Mucosa of gallbladder (tissue), 1 donor: ENCODE data around the gene KDM4B. TPM values are rescaled to one million over a fixed set of nuclear protein-coding genes. Genes with fewer than 3 reads are reported as not detected.
A peak's percentile ranks its signal among the peaks of the same experiment; 100 is the strongest.

Experiments
- DNase-seq: peaks from one replicate; pipeline ENCODE4 v3.0.0-alpha.2; 2020; ENCODE audit warnings: low spot score
- total RNA-seq: library from RNA; stranded (reverse); gene quantifications from one replicate; pipeline ENCODE4 v1.2.1, GENCODE V29; 2021
- donor health status: DM: no; HTN: no; CAD: no.

KDM4B gene
- total RNA-seq, 1 donor from 2014 or later = 49.3 TPM

DNA sequence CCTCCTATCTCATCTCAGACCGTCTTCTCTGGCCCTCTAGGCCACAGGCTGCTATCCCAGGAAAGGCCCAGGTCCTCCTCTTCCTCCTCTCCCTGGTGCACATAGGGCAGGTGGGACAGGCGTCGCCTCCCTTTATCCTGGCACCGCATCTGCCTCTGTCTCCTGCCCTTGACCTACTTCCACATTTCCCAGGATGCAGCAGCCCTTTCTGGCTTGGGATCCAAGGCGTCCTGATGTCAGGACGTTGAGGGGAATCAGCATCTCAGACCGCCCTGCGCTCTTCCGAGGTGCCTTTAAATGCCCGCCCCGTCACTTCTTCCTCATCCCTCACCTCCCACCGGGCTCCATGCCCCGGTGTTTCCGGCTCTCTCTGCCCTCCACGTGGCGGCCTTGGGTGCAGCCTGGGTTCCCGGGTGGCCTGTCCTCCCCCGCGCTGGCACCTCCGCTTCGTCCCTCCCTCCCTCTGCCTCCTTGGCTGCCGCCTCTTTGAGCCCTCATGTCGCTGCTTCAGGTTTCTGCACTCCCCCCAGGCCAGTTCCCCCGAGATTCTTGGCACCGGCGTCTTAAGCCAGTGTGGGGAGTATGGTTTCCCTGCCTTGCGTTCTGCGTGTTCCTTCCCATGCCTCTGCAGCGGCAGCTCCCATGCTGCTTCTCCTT, 66.3 kb downstream of the KDM4B start:
- no peak for DNase-seq

- DNase-seq = no peak
Observed at GRCh38 chr19:5035793-5036697, 67.1 kb downstream of the KDM4B start.

GRCh38 chr19:5036698-5037563, 68.0 kb downstream of the KDM4B start:
- DNase-seq = no peak

DNA sequence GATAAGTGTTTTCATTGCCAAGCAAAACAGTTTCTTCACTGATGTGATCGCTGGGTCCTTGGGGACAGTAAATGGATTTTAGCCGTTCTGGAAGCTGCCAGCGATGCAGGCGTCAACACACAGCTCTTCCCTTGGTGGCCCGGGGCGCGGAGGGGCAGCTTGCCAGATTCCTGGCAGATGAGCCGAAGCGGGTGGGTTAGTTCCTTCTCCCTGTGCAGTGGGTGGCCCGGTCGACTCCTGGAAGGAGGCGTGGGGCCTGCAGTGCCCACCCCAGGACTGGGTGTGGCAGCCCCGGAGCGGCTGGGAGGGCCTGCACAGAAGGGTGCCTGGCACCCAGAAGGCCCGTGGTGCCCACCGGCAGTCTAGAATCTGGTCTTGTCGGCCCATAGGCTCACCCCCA, 69.0 kb downstream of the KDM4B start:
- no peak for DNase-seq

DNA sequence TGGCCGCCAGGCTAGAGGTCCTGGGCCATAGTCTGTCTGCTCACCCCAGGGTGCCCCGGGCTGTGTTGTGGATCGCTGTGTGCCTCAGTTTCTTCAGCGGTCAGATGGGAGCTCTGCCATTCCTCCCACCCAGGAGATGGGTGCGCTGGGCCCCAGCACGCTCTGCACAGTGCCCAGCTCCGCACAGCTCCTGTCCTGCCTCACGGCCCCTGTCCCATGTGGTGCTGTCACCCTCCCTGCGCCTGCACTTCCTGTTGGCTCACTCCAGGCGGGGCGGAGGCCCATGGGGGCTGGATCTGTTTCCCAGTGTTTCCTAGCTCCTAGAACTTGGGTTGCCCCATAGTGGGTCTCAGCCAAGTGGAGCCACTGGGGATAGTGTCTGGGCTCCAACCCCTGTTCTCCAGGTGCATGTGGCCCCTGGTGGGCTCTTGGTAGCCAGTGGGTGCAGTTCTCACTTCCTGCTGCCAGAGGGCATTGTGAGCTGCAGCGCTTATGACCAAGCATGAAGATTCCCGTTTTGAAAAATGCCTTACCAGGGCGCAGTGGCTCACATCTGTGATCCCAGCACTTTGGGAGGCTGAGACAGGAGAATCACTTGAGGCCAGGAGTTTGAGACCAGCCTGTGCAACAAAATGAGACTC, 69.8 kb downstream of the KDM4B start:
- no peak for DNase-seq

- DNase-seq = no peak
Observed at GRCh38 chr19:5039642-5040543, 71.0 kb downstream of the KDM4B start.

- no peak for DNase-seq
Observed at GRCh38 chr19:5040544-5041167, 71.7 kb downstream of the KDM4B start.

DNA sequence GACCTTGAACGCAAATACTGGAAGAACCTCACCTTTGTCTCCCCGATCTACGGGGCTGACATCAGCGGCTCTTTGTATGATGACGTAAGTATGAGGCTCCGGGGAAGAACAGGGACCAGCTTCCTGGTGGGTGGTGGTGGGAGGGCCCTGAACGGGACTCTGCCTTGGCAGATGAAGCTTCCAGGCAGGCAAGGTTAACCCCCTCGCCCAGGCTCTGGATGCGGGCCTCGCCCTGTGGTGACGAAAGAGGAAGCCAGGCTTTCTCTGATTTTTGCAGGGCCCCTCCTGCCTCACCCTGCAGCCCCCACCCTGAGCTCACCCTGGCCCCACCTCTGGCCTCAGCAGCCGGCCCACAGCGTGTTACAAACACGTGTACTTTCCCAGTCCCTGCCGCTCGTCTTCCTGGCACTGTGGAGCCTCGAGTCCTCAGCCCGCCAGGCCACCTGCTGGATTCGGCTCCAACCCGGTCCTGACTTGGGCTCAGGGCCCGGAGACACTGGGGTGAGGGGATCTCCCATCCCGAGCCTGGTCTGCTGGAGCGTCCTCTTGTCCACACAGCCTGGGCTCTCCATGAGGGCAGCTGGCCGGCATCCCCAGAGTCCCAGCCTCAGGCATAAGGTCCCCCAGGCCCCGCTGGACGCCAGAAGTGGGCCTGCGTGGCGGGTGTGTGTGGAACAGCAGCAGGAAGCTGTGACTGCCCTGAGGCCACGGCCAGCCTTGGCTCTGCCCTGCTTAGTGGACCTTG, 72.4 kb downstream of the KDM4B start:
- DNase-seq = no peak

DNA sequence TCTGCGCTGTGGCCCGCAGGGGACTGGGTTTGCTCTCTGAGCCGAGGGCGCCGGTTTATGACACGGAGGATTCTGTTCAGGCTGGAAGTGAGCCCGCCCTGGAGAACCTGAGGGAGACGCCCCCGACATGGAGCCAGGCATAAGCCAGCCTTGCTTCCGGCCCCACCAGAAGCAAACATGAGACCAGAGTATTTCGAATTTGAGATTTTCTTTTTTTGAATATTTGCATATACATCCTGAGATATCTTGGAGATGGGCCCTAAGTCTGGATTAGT, 72.9 kb downstream of the KDM4B start:
- DNase-seq = no peak

GRCh38 chr19:5042556-5042955, 73.6 kb downstream of the KDM4B start:
- DNase-seq = no peak

DNA sequence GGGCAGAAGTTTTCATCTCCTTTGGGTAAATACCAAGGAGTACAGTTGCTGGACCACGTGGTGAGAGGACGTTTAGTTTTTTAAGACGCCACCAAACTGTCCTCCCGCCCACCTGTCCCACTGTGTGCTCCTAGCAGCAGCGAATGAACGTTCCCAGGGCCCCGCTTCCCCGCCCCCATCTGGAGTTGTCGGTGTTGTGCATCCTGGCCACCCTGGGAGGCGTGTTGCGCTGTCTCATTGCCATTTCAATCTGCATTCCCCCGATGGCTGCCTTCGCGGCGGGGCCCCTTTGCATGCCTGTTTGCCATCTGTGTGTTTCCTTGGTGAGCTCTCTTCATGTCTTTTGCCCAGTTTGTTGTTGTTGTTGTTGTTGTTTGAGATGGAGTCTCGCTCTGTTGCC, 76.1 kb downstream of the KDM4B start:
- no peak for DNase-seq

DNA sequence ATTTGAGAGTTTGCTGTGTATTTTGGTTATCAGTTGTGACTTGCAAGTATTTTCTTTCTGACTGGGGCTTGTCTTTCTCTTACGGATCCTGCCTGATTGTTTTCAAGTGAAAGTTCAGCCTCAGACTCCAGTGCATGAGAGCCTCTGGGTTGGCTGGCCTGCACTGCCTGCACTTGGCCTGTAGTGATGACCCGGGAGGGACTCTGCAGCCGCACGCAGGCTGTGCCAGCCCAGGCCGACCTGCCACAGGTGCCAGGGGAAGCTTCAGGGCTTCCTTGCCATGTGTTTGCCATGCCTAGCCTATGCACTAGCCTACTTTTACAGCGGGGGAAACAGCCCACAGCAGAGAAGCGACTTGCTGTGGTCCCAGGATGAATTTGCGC, 77.0 kb downstream of the KDM4B start:
- no peak for DNase-seq

- peak; percentile 59 for DNase-seq
Observed at GRCh38 chr19:5046339-5047039, 77.6 kb downstream of the KDM4B start.

- DNase-seq = no peak
Observed at GRCh38 chr19:5047251-5047935, 78.5 kb downstream of the KDM4B start.

DNA sequence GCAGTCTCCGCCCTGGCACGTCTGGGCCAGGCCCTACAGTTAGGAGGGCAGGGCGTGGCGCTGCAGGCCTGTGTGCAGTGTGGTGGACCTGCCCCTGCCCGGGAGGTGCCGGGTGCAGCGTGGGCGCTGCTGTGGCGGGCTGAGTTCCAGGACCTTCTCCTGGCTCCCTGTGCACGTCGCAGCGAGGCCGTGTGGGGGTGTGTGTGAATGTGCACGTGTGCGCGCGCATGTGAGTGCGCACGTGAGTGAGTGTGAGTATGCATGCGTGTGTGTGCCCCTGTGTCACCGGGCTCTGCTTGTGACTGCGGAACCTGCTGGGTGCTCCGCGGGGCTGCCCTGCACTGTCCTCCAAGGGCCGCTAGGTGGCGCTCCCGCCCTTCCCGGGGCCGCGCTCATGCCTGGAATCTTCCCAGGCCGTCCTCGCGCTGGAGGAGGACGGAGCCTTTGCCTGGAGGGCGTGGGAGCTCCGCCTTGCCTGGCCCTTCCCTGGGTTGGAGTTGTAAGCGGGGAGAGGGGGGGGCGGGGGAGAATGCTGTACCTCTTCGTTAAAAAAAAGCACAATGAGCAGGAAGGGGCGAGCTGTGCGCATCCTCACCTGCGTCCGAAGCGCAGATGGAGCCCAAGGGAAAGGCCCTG, 79.3 kb downstream of the KDM4B start:
- DNase-seq = peak; percentile 77

DNA sequence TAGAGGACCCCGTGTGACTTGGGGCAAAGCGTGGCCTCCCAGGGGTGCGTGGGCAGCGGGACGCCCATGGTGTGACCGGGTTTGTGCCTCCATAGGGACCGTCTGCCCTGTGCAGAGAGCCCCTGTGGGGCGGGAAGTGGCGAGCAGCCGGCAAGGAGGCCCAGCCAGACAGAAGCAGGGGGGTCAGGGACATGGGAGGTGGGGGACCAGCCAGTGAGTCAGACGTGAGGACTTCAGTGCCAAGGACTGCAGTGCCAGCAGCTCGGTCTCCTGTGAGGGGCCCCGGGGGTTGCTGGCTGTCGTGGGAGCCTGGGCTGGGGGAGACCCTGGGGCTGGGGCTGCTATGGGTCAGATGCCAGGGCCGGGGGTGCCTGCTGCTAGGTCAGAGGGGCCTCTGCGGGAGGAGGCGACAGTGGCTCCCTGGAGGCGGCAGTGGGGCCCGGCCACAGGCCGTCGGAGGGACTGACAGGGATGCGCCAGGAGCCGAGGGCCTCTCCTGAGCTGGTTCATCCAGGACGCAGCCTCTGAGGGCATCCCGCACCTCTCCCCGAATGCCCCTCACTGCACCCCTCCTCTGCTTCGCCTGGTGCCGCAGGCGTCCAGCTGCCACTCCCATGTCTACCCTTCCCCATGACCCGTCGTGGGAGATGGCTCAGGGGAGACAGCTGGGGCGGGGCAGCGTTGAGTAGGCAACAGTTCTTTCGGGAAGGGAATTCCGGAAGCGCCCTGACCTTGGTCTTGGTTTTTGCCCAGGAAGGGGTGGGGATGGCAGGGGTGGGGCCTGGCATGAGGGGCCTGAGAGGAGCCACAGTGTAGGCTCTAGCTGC, 80.0 kb downstream of the KDM4B start:
- no peak for DNase-seq

- DNase-seq = no peak
Observed at GRCh38 chr19:5049561-5049960, 80.6 kb downstream of the KDM4B start.
